ENCODE results near the gene TLCD3A.
"Not testable (repeated sequence)": the region's sequence is repeated elsewhere in the genome, so short reads cannot be mapped to it uniquely, and the experiment has no call there.

Gene TLCD3A

DNA sequence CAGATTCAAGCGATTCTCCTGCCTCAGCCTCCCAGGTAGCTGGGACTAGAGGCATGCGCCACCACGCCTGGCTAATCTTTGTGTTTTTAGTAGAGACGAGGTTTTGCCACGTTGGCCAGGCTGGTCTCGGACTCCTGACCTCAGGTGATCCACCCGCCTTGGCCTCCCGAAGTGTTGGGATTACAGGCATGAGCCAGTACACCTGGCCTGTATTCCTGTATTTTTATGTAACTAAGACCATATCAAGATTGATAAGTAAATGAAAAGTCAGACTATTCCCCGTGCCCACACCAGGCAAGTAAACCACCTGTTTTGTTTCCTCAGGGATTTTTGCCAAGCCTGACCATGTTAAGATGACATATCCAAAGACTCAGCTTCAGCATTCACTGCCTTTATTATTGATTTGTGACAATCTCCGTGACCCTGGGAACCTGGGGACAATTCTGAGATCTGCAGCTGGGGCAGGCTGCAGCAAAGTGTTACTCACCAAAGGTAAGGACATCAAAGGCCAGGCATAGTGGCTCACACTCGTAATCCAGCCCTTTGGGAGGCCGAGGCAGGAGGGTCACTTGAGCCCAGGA is 55.3 kb downstream of the TLCD3A start:
- no peak for DNase-seq (ENCODE audit: low read depth, low spot score)

DNA sequence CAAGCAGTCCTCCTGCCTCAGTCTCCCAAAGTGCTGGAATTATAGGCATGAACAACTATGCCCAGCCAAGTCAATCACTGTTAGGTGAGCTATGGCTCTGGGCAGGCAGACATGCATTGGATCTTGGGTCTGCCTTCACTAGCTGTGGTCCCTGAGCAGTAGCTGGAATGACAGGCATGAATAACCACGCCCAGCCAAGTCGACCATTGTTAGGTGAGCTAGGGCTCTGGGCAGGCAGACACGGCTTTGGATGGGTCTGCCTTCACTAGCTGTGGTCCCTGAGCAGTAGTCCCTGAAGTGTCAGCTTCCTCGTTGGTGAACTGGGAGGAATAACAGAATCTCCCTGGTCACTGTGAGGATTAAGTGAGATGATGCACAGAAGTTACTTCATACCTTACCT is 56.2 kb downstream of the TLCD3A start:
- DNase-seq (ENCODE audit: low read depth, low spot score): no peak

GRCh38 chr17:789160-789840 is 56.9 kb downstream of the TLCD3A start:
- no peak for DNase-seq (ENCODE audit: low read depth, low spot score)

GRCh38 chr17:789931-790873 is 57.8 kb downstream of the TLCD3A start:
- DNase-seq (ENCODE audit: low read depth, low spot score): not testable (repeated sequence)

DNA sequence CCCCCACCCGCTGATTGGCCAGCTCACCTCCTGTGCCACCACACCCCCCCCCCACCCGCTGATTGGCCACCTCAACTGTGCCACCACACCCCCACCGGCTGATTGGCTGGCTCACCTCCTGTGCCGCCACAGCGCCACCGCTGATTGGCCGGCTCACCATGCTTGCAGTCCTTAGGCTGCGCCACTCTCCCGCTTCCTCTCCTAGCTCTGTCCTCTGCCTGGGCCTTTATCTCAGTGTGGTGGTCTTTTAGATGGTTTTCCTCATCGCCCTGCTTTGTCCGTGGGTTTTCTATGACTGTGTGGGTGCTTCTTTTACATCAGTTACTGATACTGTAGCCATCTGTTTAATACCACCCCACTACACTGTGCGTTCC is 58.5 kb downstream of the TLCD3A start:
- DNase-seq (ENCODE audit: low read depth, low spot score): not testable (repeated sequence)

- DNase-seq (ENCODE audit: low read depth, low spot score): no peak
Measured at GRCh38 chr17:791829-792228, 59.4 kb downstream of the TLCD3A start.

DNA sequence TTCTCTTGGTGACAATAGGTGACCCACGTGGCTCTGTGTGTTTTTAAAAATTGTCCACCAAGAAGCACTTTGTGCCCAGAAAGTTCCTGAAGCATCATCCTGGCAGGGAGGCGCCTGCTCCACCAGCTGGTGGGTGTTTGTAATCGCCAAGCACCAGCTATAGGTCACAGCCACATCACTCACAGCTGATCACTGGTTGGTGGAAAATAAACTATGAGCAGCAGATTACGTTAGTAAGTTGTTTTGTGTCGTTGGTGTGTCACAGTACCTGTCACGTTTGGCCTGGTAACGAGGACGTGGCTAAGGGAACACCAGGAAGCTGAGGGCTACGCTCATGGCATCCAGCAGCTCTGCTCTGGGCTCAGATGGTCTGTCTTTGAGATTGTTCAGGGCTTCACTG is 59.9 kb downstream of the TLCD3A start:
- DNase-seq (ENCODE audit: low read depth, low spot score): no peak

Measured in smooth muscle cell of the brain vasculature (primary cell).